GM19193 (cell line): ENCODE results near the gene RNF151.

Source experiments
- POLR2A ChIP-seq: IDR thresholded peaks from 4 replicates; pipeline ENCODE4 v1.6.1; 2011; ENCODE audit not compliant: insufficient read depth, insufficient read length; ENCODE audit errors: extremely low read depth

RNF151 gene

GRCh38 chr16:2002406-2003230 is 36.0 kb downstream of the RNF151 start:
- TF ChIP-seq POLR2A, result no peak

- no peak for TF ChIP-seq POLR2A
Observed at GRCh38 chr16:2003231-2003826, 36.7 kb downstream of the RNF151 start.

GRCh38 chr16:2003827-2004641 is 37.4 kb downstream of the RNF151 start:
- TF ChIP-seq POLR2A, result no peak

- TF ChIP-seq POLR2A, result no peak
Observed at GRCh38 chr16:2004795-2005517, 38.3 kb downstream of the RNF151 start.

- TF ChIP-seq POLR2A, result no peak
Observed at GRCh38 chr16:2005646-2006045, 39.0 kb downstream of the RNF151 start.

DNA sequence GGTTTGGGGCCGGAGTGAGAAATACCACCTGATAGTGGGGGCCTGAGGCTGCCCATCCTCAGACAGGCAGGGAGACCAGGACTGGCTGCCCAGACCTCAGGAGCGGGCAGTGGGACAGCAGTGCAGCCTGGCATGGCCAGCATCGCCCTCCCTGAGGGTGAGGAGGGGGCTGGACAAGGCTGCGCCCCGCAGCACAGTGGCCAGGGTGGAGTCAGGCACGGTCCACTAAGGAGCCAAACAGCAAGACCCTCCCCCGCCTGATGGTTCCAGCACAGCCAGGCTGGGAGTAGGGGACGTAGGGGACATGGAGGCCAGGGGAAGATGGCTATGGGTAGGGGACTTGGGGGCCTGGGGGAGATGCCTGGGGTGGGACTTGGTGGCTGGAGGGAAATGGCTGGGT is 39.7 kb downstream of the RNF151 start:
- no peak for TF ChIP-seq POLR2A

DNA sequence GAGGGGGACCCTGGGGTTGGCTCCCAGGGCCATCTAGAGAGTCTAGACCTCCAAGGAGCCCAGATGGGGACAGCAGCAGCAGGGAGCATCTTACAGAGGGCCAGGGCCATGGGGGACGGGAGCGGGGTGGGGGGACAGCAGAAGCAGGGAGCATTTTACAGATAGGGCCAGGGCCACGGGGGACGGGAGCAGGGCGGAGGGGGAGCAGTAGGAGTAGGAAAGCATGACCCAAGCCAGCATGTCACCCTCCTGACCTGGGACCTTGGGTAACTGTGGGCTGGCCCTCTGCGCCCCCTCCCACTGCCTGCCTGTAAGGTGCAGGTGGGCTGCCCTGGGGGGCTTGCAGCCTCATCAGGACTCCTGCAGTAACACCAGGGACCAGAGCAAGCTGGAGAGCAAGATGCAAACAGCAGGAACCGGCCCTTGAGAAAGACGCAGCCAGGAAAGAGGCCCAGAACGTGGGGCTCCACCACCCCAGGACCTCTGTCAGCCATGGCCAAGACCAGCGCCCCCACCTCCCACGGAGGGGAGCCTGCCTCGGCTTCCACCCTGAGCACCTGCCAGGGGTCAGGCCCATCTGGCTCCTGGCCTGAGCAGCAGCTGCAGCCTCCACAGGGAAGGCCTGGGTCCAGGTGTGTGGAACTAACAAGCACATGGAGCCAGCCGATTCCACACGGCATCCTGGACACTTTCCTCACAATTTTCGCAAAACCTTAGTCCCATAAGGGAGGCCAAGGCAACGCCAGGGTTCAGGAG is 40.6 kb downstream of the RNF151 start:
- no peak for TF ChIP-seq POLR2A

DNA sequence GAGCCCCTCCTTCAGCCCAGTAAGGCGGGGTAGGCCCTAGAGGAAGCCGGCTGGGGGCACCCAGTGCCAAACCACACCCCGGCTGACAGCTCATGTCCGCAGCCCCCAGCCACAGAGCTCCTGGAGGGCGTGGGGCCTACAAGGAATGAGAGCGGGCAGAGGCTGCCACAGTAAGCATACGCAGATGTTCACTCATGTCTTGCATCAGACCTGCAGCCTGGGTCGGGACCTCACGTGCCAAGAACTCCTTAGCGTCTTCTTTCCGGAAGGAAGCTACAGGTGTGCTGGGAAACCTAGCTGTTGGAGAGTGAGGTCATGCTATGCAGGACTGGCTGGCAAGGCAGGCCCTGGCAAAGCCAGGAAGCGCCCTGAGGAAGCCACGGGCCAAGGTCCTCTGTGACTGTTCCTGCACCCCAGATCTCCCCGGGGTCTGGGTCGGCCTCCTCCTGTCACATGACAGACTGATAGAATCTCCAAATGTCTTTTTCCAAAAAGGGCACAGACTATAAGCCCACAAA is 41.4 kb downstream of the RNF151 start:
- TF ChIP-seq POLR2A, result peak; percentile 30

- TF ChIP-seq POLR2A, result no peak
Observed at GRCh38 chr16:2008631-2009163, 42.0 kb downstream of the RNF151 start.

DNA sequence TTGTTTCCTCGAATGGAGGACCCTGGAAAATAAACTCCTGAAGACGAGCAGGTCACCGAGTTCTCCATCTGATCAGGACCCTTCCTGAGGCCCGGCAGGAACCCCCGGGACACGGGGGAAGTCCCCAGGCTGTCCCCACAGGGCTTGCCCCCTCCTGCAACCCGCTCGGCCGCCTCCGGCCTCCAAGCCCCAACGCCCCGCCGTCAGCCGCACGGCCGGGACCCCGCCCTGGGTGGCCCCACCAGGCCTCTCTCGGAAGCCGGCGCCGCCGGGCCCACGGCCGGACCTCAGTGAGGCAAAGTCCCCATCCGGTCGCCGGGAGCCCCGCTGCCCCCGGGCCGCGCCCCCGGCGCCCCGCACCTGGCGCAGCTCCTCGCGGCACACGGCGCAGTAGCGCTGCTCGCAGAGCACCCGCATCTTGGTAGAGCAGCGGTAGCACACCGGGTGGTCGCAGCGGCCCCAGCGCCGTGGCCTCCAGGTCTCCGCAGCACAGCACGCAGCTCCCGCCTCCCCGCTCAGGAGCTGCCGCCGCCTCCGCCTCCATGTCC is 42.6 kb downstream of the RNF151 start:
- no peak for TF ChIP-seq POLR2A

DNA sequence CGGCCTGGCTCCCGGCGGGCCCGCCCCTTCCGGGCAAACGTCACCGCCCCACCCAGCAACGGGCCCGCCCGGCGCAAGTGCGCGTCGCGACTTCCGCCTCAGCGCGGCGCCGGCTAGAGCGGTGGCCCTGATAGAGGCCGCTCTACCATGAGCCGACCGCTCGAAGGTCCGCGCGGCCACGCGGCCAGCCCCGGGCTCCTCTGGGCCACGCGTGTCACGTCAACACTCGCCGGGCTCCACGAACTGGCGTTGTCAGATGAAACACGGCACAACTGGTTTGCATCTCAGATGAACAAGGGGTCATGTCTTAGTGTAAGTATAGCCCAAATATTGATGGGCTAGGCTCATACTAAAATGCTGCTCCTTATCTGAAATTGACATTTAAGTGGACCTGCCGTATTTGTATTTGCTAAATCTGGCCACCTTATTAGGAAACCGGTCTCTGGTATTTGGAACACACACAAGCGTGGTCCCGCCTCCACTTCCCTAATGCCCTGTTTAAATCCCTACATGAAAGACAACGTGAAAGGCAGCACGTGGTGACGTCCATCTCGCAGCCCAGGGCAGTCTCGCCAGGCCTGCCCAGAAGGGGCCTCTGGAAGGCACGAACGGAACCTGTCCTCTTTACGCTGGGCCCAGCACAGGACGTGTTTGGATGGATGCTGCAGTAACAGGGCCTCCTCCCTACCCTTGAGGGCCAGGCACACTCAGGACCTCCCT is 43.3 kb downstream of the RNF151 start, which contains the start of gene ZNF598:
Gene ZNF598, minus strand, starts transcription at position 31 of the 720 bp plus-strand sequence.
- peak; percentile 97 for TF ChIP-seq POLR2A

DNA sequence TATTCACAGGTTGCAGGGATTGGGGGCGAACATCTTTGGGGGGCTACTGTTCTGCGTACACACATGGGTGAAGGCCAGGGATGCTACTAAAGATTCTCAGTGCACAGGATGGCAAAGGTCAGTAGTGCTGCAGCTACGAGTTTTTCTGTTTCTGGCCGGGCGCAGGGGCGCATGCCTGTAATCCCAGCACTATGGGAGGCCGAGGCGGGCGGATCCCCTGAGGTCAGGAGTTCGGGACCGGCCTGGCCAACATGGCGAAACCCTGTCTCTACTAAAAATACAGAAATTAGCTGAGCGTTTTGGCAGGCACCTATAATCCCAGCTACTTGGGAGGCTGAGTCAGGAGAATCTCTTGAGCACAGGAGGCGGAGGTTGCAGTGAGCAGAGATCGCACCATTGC is 46.9 kb downstream of the RNF151 start:
- TF ChIP-seq POLR2A, result no peak
